Kidney epithelial cell (primary cell): ENCODE measurements around the gene HDAC9. TPM values are rescaled to one million over a fixed set of nuclear protein-coding genes. Genes with fewer than 3 reads are reported as not detected.

Experiments
- DNase-seq: peaks from one replicate; pipeline ENCODE4 v3.0.0-alpha.2; 2010; ENCODE audit warnings: low read depth
- H3K27me3 ChIP-seq: 2 replicates; pipeline ENCODE4 v1.6.0; 2011; ENCODE audit warnings: low read length; ENCODE audit not compliant: control insufficient read depth, insufficient read depth
- H3K36me3 ChIP-seq: 2 replicates; pipeline ENCODE4 v1.5.1; 2011; ENCODE audit warnings: low read length; ENCODE audit not compliant: control insufficient read depth, insufficient read depth
- H3K4me3 ChIP-seq: 2 replicates; pipeline ENCODE4 v1.5.1; 2011; ENCODE audit warnings: low read depth, mild to moderate bottlenecking, control low read depth, low read length
- CTCF ChIP-seq: IDR thresholded peaks from 2 replicates; pipeline ENCODE4 v1.5.1; 2011; ENCODE audit warnings: mild to moderate bottlenecking, moderate library complexity, low read length, control low read depth, inconsistent platforms; ENCODE audit not compliant: insufficient read depth, poor library complexity, severe bottlenecking
- total RNA-seq: library from RNA; depleted of rRNA; stranded (reverse); fragments of >200 nt; gene quantifications from 2 replicates; pipeline ENCODE4 v1.2.3, GENCODE V29; 2015

HDAC9 gene
- total RNA-seq, 1 donor from 2014 or later, result 84.5 TPM

GRCh38 chr7:18663321-18663720 lies 167.8 kb downstream of the HDAC9 start:
- no peaks in the 10 kb centered on the region for H3K27me3 ChIP-seq
- TF ChIP-seq CTCF, result no peak
- H3K4me3 ChIP-seq, result no peak overlapping the region
- no peak for DNase-seq
- H3K36me3 ChIP-seq, result no peaks in the 10 kb centered on the region

- Histone ChIP-seq H3K4me3 (no peak overlapping the region), H3K36me3 (no peaks in the 10 kb centered on the region), H3K27me3 (no peaks in the 10 kb centered on the region)
- DNase-seq, result peak; percentile 18
- peak; percentile 86 for TF ChIP-seq CTCF
Measured at GRCh38 chr7:18666107-18666728, 170.7 kb downstream of the HDAC9 start.

GRCh38 chr7:18667466-18667865 lies 171.9 kb downstream of the HDAC9 start:
- Histone ChIP-seq H3K27me3 (no peaks in the 10 kb centered on the region), H3K36me3 (no peaks in the 10 kb centered on the region), H3K4me3 (no peak overlapping the region)
- no peak for TF ChIP-seq CTCF
- peak; percentile 47 for DNase-seq

- TF ChIP-seq CTCF, result no peak
- Histone ChIP-seq H3K27me3 (no peaks in the 10 kb centered on the region), H3K36me3 (no peaks in the 10 kb centered on the region), H3K4me3 (no peak overlapping the region)
- no peak for DNase-seq
Measured at GRCh38 chr7:18671176-18671575, 175.6 kb downstream of the HDAC9 start.

GRCh38 chr7:18675579-18675978 lies 180.0 kb downstream of the HDAC9 start:
- TF ChIP-seq CTCF, result no peak
- Histone ChIP-seq H3K36me3 (no peaks in the 10 kb centered on the region), H3K4me3 (no peak overlapping the region), H3K27me3 (no peaks in the 10 kb centered on the region)
- DNase-seq, result no peak

GRCh38 chr7:18679261-18679660 lies 183.7 kb downstream of the HDAC9 start:
- H3K27me3 ChIP-seq, result no peaks in the 10 kb centered on the region
- no peaks in the 10 kb centered on the region for H3K36me3 ChIP-seq
- TF ChIP-seq CTCF, result no peak
- no peak for DNase-seq
- no peak overlapping the region for H3K4me3 ChIP-seq
